GM19467 (cell line): ENCODE results near the gene HGD.

Experiments
- ATAC-seq: cut with Tn5 transposase; IDR thresholded peaks from one replicate; pipeline ENCODE4 v1.9.1; 2021; ENCODE audit warnings: mild to moderate bottlenecking, moderate library complexity; ENCODE audit not compliant: unreplicated experiment

HGD gene

DNA sequence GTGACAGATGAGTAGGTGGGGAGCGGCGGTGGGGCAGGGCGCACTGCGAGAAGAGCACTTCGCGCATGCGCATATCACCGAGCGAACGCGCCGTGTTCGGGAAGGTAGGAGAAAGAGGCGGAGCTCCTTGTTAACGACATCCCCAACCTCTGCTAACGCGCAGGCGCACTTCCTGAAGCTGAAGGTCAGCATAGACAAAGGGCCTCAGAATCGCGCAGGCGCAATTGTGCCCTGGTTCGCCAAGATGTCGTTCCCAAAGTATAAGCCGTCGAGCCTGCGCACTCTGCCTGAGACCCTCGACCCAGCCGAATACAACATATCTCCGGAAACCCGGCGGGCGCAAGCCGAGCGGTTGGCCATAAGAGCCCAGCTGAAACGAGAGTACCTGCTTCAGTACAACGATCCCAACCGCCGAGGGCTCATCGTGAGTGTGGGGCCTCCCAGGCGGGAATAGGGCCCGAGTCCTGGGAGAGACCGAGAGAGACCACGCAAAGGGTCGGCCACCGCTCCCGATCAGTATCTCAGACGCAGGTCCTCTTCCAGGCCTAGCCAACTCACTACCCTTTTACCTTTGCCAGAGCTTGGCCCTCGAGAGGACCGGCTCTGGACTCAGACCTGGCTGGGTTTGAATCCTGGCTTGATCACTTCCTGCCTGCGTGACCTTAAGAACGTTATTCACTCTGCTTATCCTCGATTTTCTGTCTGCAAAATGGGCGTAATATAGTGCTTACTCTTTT, 85.8 kb downstream of the HGD start, which contains the start of gene NDUFB4:
Gene NDUFB4 (plus strand): TSS at position 221 of the 737 bp plus-strand sequence. CDS start 24 bp downstream, at position 245.
- ATAC-seq = peak; percentile 94

DNA sequence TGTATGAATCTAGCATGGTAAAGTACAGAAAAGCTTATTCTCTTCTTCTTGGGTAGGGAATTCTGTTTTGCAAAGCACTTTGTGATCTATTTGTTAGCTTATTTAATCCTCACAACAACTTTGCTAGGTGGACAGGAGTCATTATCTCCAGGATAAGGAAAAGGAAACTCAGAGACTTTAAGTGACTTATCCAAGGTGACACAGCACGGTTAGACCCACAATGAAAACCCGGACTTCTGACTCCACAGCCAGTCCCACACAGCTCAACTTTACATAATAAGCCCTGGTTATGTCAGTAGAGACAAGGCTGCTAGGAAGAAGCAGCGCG, 86.3 kb downstream of the HGD start:
- ATAC-seq = no peak

DNA sequence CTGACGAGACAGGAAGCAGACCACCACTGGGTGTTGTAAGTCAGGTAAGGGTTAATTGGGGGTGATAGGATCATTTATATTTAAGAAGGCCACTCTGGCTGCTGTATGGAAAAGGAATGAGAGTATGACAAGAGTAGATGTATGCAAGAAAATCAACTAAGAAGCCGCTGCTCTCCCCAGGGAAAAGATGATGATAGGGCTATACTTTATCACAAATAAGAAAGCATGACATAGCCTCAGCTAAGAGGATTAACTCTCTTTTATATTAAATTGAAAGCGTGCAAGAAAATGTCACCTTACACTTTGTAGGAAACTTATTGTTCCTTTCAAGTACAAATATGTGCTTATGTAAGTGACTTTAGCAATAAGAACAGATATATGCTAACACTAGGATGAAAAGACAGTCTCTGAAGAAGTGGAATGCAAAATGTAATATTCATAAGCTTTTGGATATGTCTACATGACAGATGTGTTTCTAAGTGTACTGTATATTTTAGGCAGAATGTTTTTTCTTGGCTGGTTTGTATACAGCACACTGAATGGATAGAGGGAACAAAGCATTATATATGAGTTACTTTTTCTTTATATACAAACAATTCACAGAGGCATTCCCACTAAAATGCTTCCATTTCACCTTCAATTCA, 94.6 kb downstream of the HGD start:
- no peak for ATAC-seq
